ENCODE results near the gene ABCC1. TPM values are rescaled to one million over a fixed set of nuclear protein-coding genes. Genes with fewer than 3 reads are reported as not detected.

The ABCC1 gene
- total RNA-seq, 1 experiment from 2014 or later = 16.1 TPM

DNA sequence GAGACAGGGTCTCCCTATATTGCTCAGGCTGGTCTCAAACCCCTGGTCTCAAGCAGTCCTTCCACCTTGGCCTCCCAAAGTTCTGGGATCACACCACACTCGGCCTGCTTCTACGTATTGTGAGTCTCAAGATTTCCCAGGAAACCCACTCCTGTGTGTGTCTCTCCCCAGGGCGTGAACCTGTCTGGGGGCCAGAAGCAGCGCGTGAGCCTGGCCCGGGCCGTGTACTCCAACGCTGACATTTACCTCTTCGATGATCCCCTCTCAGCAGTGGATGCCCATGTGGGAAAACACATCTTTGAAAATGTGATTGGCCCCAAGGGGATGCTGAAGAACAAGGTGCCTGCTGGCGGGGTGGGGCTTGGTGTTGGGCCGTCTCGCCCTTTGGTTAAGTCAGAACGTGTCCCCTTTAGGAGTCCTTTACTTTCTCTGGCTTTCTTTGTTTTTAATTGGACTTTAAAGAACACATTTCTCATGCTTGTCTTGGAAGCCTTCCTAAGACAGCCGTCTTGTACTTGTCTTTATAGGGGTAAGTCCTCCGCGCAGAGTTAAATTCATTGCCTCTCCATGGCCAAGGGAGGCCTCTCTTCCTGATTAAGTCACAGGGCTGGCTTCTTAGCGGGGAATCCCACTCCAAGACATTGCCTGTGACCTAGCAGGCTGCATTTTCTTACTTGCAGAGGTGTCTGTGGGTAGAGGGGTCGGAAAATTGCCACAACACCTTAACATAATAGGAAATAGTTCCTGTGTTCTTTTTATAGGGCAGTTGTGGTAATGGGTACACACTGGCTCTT is 137.4 kb downstream of the ABCC1 start:
- Histone ChIP-seq H3K4me3 (ENCODE audit: low read length) (no peak overlapping the region), H3K4me1 (ENCODE audit: insufficient read depth, low read length) (no peaks in the 10 kb centered on the region), H3K36me3 (ENCODE audit: low read depth, low read length) (peaks cover 11% of the 10 kb centered on the region), H2AFZ (ENCODE audit: low read length) (no peak overlapping the region), H3K9me3 (ENCODE audit: low read length) (no peaks in the 10 kb centered on the region), H4K20me1 (ENCODE audit: low read length) (no peaks in the 10 kb centered on the region), H3K9ac (ENCODE audit: low read length) (no peak overlapping the region), H3K4me2 (ENCODE audit: low read length) (no peak overlapping the region), H3K27ac (ENCODE audit: low read length) (no peak overlapping the region), H3K9me2 (replicated peaks; ENCODE audit: low read length) (no peaks in the 10 kb centered on the region), H3K27me3 (ENCODE audit: low read length) (no peaks in the 10 kb centered on the region), H3K79me2 (ENCODE audit: low read length) (no peaks in the 10 kb centered on the region), H3F3A (ENCODE audit: low read length, unreplicated experiment) (no peaks in the 10 kb centered on the region)
- no peak for ATAC-seq
- DNase-seq = no peak
- ChIA-PET CTCF (interaction anchor here (0.6 kb wide), 1 partner anchor 9 kb away, joined by 4 read pairs; no protein-coding TSS in a partner anchor), POLR2A (ENCODE audit: unreplicated experiment) (no interaction called here)
- intact Hi-C loops (cut with micrococcal nuclease) = no loop called here
- BruUV-seq (replicated peaks) = no TSS peak
- TF ChIP-seq EZH2 (IDR thresholded peaks at IDR 0.05; ENCODE audit: low read length, unreplicated experiment) = no peak
- TF ChIP-seq EZH2phosphoT487 (IDR thresholded peaks at IDR 0.05; ENCODE audit: borderline replicate concordance, low read length) = no peak
- TF ChIP-seq, protein P1, sequence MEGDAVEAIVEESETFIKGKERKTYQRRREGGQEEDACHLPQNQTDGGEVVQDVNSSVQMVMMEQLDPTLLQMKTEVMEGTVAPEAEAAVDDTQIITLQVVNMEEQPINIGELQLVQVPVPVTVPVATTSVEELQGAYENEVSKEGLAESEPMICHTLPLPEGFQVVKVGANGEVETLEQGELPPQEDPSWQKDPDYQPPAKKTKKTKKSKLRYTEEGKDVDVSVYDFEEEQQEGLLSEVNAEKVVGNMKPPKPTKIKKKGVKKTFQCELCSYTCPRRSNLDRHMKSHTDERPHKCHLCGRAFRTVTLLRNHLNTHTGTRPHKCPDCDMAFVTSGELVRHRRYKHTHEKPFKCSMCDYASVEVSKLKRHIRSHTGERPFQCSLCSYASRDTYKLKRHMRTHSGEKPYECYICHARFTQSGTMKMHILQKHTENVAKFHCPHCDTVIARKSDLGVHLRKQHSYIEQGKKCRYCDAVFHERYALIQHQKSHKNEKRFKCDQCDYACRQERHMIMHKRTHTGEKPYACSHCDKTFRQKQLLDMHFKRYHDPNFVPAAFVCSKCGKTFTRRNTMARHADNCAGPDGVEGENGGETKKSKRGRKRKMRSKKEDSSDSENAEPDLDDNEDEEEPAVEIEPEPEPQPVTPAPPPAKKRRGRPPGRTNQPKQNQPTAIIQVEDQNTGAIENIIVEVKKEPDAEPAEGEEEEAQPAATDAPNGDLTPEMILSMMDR (conservative IDR thresholded peaks at IDR 0.05; ENCODE audit: low read depth, low read length) = no peak

DNA sequence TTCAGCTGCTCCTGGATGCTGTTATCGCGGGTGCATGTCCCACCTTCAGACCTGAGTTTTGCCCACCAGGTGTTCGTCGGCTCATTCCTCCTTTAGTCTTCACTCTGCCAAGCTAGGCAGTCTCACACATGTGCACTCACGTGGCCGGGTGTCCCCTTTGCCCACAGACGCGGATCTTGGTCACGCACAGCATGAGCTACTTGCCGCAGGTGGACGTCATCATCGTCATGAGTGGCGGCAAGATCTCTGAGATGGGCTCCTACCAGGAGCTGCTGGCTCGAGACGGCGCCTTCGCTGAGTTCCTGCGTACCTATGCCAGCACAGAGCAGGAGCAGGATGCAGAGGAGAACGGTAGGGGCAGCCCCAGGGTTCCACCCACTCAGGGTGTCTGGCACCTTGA is 140.8 kb downstream of the ABCC1 start:
- Histone ChIP-seq H3K27ac (ENCODE audit: low read length) (no peak overlapping the region), H3K4me1 (ENCODE audit: insufficient read depth, low read length) (no peaks in the 10 kb centered on the region), H3K36me3 (ENCODE audit: low read depth, low read length) (no peaks in the 10 kb centered on the region), H3K9me2 (replicated peaks; ENCODE audit: low read length) (no peaks in the 10 kb centered on the region), H3K4me2 (ENCODE audit: low read length) (no peak overlapping the region), H3F3A (ENCODE audit: low read length, unreplicated experiment) (no peaks in the 10 kb centered on the region), H3K9ac (ENCODE audit: low read length) (no peak overlapping the region), H2AFZ (ENCODE audit: low read length) (no peak overlapping the region), H4K20me1 (ENCODE audit: low read length) (no peaks in the 10 kb centered on the region), H3K9me3 (ENCODE audit: low read length) (no peaks in the 10 kb centered on the region), H3K4me3 (ENCODE audit: low read length) (no peak overlapping the region), H3K27me3 (ENCODE audit: low read length) (no peaks in the 10 kb centered on the region), H3K79me2 (ENCODE audit: low read length) (no peaks in the 10 kb centered on the region)
- ChIA-PET CTCF (no interaction called here), POLR2A (ENCODE audit: unreplicated experiment) (no interaction called here)
- no TSS peak for BruUV-seq (replicated peaks)
- intact Hi-C loops (cut with micrococcal nuclease) = no loop called here
- TF ChIP-seq EZH2phosphoT487 (IDR thresholded peaks at IDR 0.05; ENCODE audit: borderline replicate concordance, low read length) = no peak
- TF ChIP-seq, protein P1 (conservative IDR thresholded peaks at IDR 0.05; ENCODE audit: low read depth, low read length) = no peak
- TF ChIP-seq EZH2 (IDR thresholded peaks at IDR 0.05; ENCODE audit: low read length, unreplicated experiment) = no peak
- ATAC-seq (no peak), DNase-seq (no peak)

DNA sequence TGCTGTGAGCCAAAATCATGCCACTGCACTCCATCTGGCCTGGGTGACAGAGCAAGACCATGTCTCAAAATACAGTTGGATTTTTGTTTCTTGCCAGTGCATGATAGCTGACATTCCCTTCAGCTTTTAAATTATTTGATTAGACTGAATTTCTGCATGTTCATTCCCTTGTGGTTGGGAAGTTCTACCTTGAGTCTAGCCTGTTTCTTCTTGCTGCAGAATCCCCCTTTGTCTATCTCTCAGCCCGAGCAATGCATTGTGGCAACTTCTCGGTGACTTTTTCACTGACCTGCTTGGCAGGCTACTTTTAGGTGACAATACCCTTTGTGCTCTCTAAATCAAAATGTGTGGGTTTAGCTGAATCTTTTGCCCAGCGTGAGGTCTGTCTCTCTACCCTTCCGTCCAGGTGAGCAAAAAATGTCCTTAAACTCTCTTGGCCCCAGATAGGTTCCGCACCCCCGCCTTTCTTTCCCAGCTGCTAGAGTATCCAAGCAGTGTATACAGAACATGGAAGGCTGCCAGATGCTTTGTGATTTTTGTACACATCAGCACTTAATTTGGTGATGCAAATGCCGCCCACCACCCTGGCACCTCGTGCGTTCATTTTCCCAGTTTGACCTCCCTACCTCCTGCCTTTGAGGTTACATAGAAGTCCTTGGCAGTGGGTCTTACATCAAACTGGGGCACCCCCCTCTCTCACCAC is 143.7 kb downstream of the ABCC1 start:
- POLR2A ChIA-PET (ENCODE audit: unreplicated experiment) = no interaction called here
- H3K4me1 ChIP-seq (ENCODE audit: insufficient read depth, low read length) = no peaks in the 10 kb centered on the region
- ATAC-seq (no peak), DNase-seq (no peak)
- H3K27me3 ChIP-seq (ENCODE audit: low read length) = no peaks in the 10 kb centered on the region
- intact Hi-C loops (cut with micrococcal nuclease) = no loop called here
- CTCF ChIA-PET = no interaction called here
- no peaks in the 10 kb centered on the region for H3K9me3 ChIP-seq (ENCODE audit: low read length)
- H3K36me3 ChIP-seq (ENCODE audit: low read depth, low read length) = no peaks in the 10 kb centered on the region
- H3K4me2 ChIP-seq (ENCODE audit: low read length) = no peak overlapping the region
- H3K4me3 ChIP-seq (ENCODE audit: low read length) = no peak overlapping the region
- H3K9me2 ChIP-seq (replicated peaks; ENCODE audit: low read length) = no peaks in the 10 kb centered on the region
- no TSS peak for BruUV-seq (replicated peaks)
- no peak overlapping the region for H3K27ac ChIP-seq (ENCODE audit: low read length)
- no peak for TF ChIP-seq EZH2phosphoT487 (IDR thresholded peaks at IDR 0.05; ENCODE audit: borderline replicate concordance, low read length)
- TF ChIP-seq EZH2 (IDR thresholded peaks at IDR 0.05; ENCODE audit: low read length, unreplicated experiment) = no peak
- TF ChIP-seq, protein P1 (conservative IDR thresholded peaks at IDR 0.05; ENCODE audit: low read depth, low read length) = no peak
- H2AFZ ChIP-seq (ENCODE audit: low read length) = no peak overlapping the region
- H4K20me1 ChIP-seq (ENCODE audit: low read length) = no peaks in the 10 kb centered on the region
- no peak overlapping the region for H3K9ac ChIP-seq (ENCODE audit: low read length)
- H3K79me2 ChIP-seq (ENCODE audit: low read length) = no peaks in the 10 kb centered on the region
- H3F3A ChIP-seq (ENCODE audit: low read length, unreplicated experiment) = no peaks in the 10 kb centered on the region

All from PC-3 (cell line).